ENCODE measurements around the gene EPB41L4B. TPM values are rescaled to one million over a fixed set of nuclear protein-coding genes. Genes with fewer than 3 reads are reported as not detected.

EPB41L4B gene
- total and polyA plus RNA-seq, 2 of the 13 experiments (the other 11 are each of a cell fraction or from before 2014, with no cell fraction given): 17.6 to 22.1 TPM

GRCh38 chr9:109320742-109321448, at the start of gene EPB41L4B (continued):
- TF ChIP-seq ZNF143 (CRISPR knock-in tag; IDR thresholded peaks at IDR 0.05) (peak; percentile 58; the same call in 1 of the 2 replicates), ZNF160 (CRISPR knock-in tag; IDR thresholded peaks at IDR 0.05) (no peak), ZNF839 (CRISPR knock-in tag; IDR thresholded peaks at IDR 0.05; ENCODE audit: borderline replicate concordance) (peak; percentile 86; the same call in 1 of the 2 replicates), PTBP1 (IDR thresholded peaks at IDR 0.05; ENCODE audit: low read depth, low read length, poor library complexity, severe bottlenecking) (no peak), ZNF224 (CRISPR knock-in tag; IDR thresholded peaks at IDR 0.05) (no peak), ZNF567 (CRISPR knock-in tag; IDR thresholded peaks at IDR 0.05; ENCODE audit: borderline replicate concordance) (peak; percentile 45; the same call in 1 of the 2 replicates), SKI (IDR thresholded peaks at IDR 0.05; ENCODE audit: partially characterized antibody) (peak; percentile 81), XBP1 (CRISPR knock-in tag; IDR thresholded peaks at IDR 0.05) (no peak), WIZ (CRISPR knock-in tag; IDR thresholded peaks at IDR 0.05) (no peak; the same call in 1 of the 2 replicates), SRSF4 (IDR thresholded peaks at IDR 0.05; ENCODE audit: low read depth, low read length, poor library complexity, severe bottlenecking) (no peak), EED (CRISPR knock-in tag; IDR thresholded peaks at IDR 0.05) (peak; percentile 53; the same call in 1 of the 2 replicates)
- TF ChIP-seq, protein P1, sequence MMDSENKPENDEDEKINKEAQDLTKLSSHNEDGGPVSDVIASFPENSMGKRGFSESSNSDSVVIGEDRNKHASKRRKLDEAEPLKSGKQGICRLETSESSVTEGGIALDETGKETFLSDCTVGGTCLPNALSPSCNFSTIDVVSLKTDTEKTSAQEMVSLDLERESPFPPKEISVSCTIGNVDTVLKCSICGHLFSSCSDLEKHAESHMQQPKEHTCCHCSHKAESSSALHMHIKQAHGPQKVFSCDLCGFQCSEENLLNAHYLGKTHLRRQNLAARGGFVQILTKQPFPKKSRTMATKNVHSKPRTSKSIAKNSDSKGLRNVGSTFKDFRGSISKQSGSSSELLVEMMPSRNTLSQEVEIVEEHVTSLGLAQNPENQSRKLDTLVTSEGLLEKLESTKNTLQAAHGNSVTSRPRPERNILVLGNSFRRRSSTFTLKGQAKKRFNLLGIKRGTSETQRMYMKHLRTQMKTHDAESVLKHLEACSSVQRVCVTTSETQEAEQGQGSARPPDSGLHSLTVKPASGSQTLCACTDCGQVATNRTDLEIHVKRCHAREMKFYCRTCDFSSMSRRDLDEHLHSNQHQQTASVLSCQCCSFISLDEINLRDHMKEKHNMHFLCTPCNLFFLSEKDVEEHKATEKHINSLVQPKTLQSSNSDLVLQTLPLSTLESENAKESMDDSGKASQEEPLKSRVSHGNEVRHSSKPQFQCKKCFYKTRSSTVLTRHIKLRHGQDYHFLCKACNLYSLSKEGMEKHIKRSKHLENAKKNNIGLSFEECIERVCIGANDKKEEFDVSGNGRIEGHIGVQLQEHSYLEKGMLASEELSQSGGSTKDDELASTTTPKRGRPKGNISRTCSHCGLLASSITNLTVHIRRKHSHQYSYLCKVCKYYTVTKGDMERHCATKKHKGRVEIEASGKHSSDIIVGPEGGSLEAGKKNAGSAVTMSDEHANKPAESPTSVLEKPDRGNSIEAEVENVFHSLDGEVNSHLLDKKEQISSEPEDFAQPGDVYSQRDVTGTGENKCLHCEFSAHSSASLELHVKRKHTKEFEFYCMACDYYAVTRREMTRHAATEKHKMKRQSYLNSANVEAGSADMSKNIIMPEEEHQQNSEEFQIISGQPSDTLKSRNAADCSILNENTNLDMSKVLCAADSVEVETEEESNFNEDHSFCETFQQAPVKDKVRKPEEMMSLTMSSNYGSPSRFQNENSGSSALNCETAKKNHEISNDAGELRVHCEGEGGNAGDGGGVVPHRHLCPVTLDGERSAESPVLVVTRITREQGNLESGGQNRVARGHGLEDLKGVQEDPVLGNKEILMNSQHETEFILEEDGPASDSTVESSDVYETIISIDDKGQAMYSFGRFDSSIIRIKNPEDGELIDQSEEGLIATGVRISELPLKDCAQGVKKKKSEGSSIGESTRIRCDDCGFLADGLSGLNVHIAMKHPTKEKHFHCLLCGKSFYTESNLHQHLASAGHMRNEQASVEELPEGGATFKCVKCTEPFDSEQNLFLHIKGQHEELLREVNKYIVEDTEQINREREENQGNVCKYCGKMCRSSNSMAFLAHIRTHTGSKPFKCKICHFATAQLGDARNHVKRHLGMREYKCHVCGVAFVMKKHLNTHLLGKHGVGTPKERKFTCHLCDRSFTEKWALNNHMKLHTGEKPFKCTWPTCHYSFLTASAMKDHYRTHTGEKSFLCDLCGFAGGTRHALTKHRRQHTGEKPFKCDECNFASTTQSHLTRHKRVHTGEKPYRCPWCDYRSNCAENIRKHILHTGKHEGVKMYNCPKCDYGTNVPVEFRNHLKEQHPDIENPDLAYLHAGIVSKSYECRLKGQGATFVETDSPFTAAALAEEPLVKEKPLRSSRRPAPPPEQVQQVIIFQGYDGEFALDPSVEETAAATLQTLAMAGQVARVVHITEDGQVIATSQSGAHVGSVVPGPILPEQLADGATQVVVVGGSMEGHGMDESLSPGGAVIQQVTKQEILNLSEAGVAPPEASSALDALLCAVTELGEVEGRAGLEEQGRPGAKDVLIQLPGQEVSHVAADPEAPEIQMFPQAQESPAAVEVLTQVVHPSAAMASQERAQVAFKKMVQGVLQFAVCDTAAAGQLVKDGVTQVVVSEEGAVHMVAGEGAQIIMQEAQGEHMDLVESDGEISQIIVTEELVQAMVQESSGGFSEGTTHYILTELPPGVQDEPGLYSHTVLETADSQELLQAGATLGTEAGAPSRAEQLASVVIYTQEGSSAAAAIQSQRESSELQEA (CRISPR knock-in tag; IDR thresholded peaks at IDR 0.05; ENCODE audit: not compliant biosample characterization): peak; percentile 58
- TF ChIP-seq, protein P2, sequence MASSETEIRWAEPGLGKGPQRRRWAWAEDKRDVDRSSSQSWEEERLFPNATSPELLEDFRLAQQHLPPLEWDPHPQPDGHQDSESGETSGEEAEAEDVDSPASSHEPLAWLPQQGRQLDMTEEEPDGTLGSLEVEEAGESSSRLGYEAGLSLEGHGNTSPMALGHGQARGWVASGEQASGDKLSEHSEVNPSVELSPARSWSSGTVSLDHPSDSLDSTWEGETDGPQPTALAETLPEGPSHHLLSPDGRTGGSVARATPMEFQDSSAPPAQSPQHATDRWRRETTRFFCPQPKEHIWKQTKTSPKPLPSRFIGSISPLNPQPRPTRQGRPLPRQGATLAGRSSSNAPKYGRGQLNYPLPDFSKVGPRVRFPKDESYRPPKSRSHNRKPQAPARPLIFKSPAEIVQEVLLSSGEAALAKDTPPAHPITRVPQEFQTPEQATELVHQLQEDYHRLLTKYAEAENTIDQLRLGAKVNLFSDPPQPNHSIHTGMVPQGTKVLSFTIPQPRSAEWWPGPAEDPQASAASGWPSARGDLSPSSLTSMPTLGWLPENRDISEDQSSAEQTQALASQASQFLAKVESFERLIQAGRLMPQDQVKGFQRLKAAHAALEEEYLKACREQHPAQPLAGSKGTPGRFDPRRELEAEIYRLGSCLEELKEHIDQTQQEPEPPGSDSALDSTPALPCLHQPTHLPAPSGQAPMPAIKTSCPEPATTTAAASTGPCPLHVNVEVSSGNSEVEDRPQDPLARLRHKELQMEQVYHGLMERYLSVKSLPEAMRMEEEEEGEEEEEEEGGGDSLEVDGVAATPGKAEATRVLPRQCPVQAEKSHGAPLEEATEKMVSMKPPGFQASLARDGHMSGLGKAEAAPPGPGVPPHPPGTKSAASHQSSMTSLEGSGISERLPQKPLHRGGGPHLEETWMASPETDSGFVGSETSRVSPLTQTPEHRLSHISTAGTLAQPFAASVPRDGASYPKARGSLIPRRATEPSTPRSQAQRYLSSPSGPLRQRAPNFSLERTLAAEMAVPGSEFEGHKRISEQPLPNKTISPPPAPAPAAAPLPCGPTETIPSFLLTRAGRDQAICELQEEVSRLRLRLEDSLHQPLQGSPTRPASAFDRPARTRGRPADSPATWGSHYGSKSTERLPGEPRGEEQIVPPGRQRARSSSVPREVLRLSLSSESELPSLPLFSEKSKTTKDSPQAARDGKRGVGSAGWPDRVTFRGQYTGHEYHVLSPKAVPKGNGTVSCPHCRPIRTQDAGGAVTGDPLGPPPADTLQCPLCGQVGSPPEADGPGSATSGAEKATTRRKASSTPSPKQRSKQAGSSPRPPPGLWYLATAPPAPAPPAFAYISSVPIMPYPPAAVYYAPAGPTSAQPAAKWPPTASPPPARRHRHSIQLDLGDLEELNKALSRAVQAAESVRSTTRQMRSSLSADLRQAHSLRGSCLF (CRISPR knock-in tag; IDR thresholded peaks at IDR 0.05; ENCODE audit: borderline replicate concordance): no peak; the same call in 1 of the 2 replicates
- TF ChIP-seq, protein P3, sequence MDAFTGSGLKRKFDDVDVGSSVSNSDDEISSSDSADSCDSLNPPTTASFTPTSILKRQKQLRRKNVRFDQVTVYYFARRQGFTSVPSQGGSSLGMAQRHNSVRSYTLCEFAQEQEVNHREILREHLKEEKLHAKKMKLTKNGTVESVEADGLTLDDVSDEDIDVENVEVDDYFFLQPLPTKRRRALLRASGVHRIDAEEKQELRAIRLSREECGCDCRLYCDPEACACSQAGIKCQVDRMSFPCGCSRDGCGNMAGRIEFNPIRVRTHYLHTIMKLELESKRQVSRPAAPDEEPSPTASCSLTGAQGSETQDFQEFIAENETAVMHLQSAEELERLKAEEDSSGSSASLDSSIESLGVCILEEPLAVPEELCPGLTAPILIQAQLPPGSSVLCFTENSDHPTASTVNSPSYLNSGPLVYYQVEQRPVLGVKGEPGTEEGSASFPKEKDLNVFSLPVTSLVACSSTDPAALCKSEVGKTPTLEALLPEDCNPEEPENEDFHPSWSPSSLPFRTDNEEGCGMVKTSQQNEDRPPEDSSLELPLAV (CRISPR knock-in tag; conservative IDR thresholded peaks at IDR 0.05; ENCODE audit: low read depth): no peak

All from HepG2 (cell line).